Activated CD4-positive, alpha-beta memory T cell treated with anti-CD3 and anti-CD28 coated beads for 36 hours (primary cell): ENCODE measurements around the gene C7orf25. TPM values are rescaled to one million over a fixed set of nuclear protein-coding genes. Genes with fewer than 3 reads are reported as not detected.

Experiments used
- CTCF ChIA-PET: fragments of 350-600 bp; sonication (Branson Sonifier 250); formaldehyde crosslinking; loops from one replicate; lab custom pipeline; 2021; ENCODE audit warnings: antibody characterized with exemption, inconsistent platforms; lab: Charles Lee
- POLR2A ChIA-PET: fragments of 350-600 bp; sonication (Branson Sonifier 250); formaldehyde crosslinking; loops from one replicate; lab custom pipeline; 2021; ENCODE audit warnings: antibody characterized with exemption; lab: Charles Lee
- DNase-seq: peaks from one replicate; pipeline ENCODE4 v3.0.0-alpha.2; 2020
- H3K27ac Mint-ChIP-seq: one replicate; pipeline ENCODE4 v1.8.0; 2021; ENCODE audit warnings: mixed read lengths
- H3K27me3 Mint-ChIP-seq: one replicate; pipeline ENCODE4 v1.8.0; 2021; ENCODE audit warnings: mixed read lengths
- H3K36me3 Mint-ChIP-seq: one replicate; pipeline ENCODE4 v1.8.0; 2021; ENCODE audit warnings: mixed read lengths
- H3K4me1 Mint-ChIP-seq: one replicate; pipeline ENCODE4 v1.8.0; 2021; ENCODE audit warnings: low read depth, mixed read lengths
- H3K4me3 Mint-ChIP-seq: one replicate; pipeline ENCODE4 v1.8.0; 2021; ENCODE audit warnings: mild to moderate bottlenecking, mixed read lengths
- H3K9me3 Mint-ChIP-seq: one replicate; pipeline ENCODE4 v1.8.0; 2021; ENCODE audit warnings: mixed read lengths
- intact Hi-C: fragments of 100-400 bp; cut with micrococcal nuclease; formaldehyde crosslinking; loops from one replicate; pipeline ENCODE4 v1.15.1; 2023
- total RNA-seq, 2 experiments: library from RNA; stranded (reverse); gene quantifications; one replicate each; pipeline ENCODE4 v1.2.3, GENCODE V29; 2021

The C7orf25 gene
- total RNA-seq, 2 experiments from 2014 or later = 3.6 to 4.3 TPM

DNA sequence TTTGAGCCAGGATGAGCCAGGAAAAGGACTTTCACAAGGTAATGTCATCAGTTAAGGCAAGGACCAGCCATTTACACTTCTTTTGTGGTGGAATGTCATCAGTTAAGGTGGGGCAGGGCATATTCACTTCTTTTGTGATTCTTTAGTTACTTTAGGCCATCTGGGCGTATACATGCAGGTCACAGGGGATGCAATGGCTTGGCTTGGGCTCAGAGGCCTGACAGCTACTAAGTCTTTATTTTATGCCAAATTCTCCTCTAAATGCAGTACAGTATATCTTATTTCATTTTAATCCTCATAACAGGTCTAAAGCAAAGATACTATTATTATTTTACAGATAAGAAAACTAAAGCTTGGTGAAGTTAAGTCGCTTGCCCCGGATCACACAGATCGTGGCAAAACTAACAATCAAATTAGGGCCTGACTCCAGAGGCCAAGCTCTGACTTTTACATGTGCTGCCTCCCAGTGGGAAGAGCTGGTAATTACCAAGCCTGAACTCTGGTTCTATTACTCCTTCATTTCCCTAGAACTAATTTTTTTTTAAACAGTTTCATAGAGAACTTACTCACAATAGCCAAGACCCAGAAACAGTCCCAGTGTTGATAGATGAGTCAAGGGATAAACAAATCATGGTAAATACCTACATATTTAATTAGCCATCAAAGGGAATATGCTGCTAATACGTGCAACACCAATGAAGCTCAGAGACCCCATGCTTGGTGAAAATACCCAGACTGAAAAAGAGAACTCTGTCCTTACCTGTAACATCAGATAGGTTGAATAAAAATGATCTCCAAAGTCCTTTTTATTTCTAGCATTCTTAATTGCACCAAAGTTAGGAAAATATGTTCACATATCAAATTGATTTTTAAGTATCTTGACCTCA lies 35.4 kb downstream of the C7orf25 start:
- ChIA-PET POLR2A (no interaction called here), CTCF (interaction anchor here (0.7 to 3.2 kb wide), 15 partner anchors 11 to 935 kb away, joined by 3 to 21 read pairs (median 4); no protein-coding TSS in a partner anchor)
- DNase-seq = peak; percentile 73
- H3K36me3 Mint-ChIP-seq = no peaks in the 10 kb centered on the region
- peaks cover 3% of the 10 kb centered on the region for H3K27me3 Mint-ChIP-seq
- H3K4me3 Mint-ChIP-seq = no peak overlapping the region
- intact Hi-C loops = loop anchor here (2.0 to 10.0 kb wide), 2 partner anchors 382 to 934 kb away; no protein-coding TSS in a partner anchor
- no peak overlapping the region for H3K27ac Mint-ChIP-seq
- H3K4me1 Mint-ChIP-seq = no peaks in the 10 kb centered on the region
- H3K9me3 Mint-ChIP-seq = no peaks in the 10 kb centered on the region

DNA sequence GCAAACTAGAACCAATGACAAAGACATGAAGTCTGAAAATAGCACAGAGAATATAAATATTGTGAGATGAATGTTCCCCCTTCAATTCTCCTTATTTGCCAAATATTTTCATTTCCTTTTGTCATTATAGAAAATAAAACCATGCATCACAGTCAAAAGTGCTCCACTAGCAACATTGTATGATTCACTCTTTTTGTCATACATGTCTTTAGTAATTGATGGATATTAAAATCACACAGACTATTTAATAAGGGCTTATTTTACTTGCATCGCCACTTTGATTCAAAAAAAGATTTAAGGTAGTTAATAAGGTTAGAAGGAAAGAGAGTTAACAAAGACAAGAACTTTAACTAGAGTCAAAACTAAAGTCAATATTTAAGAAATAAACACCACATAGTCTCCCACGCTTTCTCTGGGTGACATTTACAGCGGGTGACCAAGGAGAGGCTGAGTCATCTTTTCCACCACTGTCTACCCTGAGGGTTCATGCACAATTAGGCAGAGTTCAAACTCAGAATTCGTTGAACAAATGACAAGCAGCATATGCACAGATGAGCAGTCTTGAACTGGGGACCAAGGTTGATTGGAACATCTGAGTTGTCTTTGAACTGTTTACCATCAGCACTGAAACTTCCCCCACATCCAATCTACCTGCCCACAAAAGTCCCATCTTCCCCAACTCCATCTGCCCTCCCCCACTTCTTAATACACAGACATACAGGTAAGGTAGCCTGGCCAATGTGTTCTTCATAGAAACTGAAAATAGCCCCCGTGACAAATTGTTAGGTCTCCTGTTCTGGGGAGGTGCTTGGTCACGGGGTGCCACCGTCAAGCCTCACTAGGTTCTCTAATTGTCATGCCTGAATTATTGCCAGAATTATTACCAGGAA lies 42.5 kb downstream of the C7orf25 start:
- peak; percentile 77 for DNase-seq
- intact Hi-C loops = loop anchor here (1.0 to 10.0 kb wide), 5 partner anchors 42 to 988 kb away; partner anchors contain the start of genes MRPL32 and PSMA2
- H3K4me1 Mint-ChIP-seq = peaks cover 24% of the 10 kb centered on the region
- H3K9me3 Mint-ChIP-seq = peaks cover 14% of the 10 kb centered on the region
- H3K27ac Mint-ChIP-seq = peak overlapping the region; percentile 69
- ChIA-PET POLR2A (no interaction called here), CTCF (no interaction called here)
- peak overlapping the region; percentile 27 for H3K4me3 Mint-ChIP-seq
- peaks cover 9% of the 10 kb centered on the region for H3K36me3 Mint-ChIP-seq
- peaks cover 19% of the 10 kb centered on the region for H3K27me3 Mint-ChIP-seq

DNA sequence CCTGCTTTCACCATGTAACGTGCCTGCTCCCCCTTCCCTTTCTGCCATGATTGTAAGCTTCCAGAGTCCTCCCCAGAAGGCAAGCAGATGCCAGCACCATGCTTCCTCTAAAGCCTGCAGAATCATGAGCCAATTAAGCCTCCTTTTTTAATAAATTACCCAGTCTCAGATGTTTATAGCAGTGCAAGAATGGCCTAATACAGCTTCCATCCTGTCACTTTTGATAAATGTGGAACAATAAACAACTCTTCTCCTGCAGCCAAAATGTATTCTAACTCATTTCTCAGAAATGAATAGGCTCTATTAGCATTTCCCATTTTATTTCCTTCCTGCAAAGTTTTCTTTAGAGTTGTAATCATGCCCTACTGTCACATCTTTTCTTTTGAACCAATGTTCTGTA lies 43.4 kb downstream of the C7orf25 start:
- H3K27ac Mint-ChIP-seq = no peak overlapping the region
- intact Hi-C loops = loop anchor here (2.0 to 10.0 kb wide), 2 partner anchors 64 to 854 kb away; partner anchors contain the start of genes MRPL32 and PSMA2
- ChIA-PET CTCF (no interaction called here), POLR2A (no interaction called here)
- peaks cover 24% of the 10 kb centered on the region for H3K4me1 Mint-ChIP-seq
- peaks cover 21% of the 10 kb centered on the region for H3K9me3 Mint-ChIP-seq
- H3K36me3 Mint-ChIP-seq = peaks cover 15% of the 10 kb centered on the region
- no peak for DNase-seq
- no peak overlapping the region for H3K4me3 Mint-ChIP-seq
- H3K27me3 Mint-ChIP-seq = peaks cover 25% of the 10 kb centered on the region

Other genes starting within 250 kb of the C7orf25 start
- 100 to 1,000 TPM; 196 to 200 TPM for gene PSMA2, start 20.1 kb upstream of the C7orf25 start, total RNA-seq
- gene MRPL32, start 20.3 kb upstream of the C7orf25 start, total RNA-seq = 10 to 100 TPM; 59.3 to 63.6 TPM
- gene HECW1, start 200.6 kb upstream of the C7orf25 start, total RNA-seq = not detected